ENCODE results near the gene NELL1.

DNA sequence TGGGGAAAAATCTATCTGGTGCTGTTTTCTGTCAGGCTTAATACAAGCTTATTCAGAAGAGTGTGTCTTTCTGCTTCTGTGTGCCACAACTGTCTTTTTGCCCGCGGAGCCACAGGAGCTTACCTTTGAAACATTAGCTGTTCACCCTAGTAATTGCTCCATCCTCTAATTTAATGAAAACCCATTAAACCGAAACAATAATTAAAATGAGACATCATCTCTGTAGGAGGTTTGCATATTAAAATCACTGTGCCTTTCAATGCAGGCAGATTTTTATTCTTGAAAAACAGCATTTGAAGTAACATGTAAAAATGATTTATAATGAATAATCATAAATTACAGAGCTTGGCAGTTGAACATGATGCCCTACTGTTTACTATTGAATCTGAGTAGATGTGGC is 102.3 kb downstream of the NELL1 start:
- TF ChIP-seq, protein P1, sequence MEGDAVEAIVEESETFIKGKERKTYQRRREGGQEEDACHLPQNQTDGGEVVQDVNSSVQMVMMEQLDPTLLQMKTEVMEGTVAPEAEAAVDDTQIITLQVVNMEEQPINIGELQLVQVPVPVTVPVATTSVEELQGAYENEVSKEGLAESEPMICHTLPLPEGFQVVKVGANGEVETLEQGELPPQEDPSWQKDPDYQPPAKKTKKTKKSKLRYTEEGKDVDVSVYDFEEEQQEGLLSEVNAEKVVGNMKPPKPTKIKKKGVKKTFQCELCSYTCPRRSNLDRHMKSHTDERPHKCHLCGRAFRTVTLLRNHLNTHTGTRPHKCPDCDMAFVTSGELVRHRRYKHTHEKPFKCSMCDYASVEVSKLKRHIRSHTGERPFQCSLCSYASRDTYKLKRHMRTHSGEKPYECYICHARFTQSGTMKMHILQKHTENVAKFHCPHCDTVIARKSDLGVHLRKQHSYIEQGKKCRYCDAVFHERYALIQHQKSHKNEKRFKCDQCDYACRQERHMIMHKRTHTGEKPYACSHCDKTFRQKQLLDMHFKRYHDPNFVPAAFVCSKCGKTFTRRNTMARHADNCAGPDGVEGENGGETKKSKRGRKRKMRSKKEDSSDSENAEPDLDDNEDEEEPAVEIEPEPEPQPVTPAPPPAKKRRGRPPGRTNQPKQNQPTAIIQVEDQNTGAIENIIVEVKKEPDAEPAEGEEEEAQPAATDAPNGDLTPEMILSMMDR (IDR thresholded peaks at IDR 0.05 in 4 of 5, conservative IDR thresholded peaks at IDR 0.05 in 1 of 5): no peak
- TF ChIP-seq POLR2A (IDR thresholded peaks at IDR 0.05): no peak
